Spleen (tissue), 7 donors: ENCODE data around the gene BMPR1A.

Experiments
- POLR2A ChIP-seq, 3 donors: fragments of 450-650 bp; IDR thresholded peaks; one replicate each; pipeline ENCODE4 v1.5.1; 2017; ENCODE audit warnings: antibody characterized with exemption in 3 of 3, mild to moderate bottlenecking in 1 of 3
- TF ChIP-seq, protein P1 (sequence below), 11 experiments: fragments of 200-600 bp in 7 of 11; fragments of 450-650 bp in 4 of 11; sonication (generic) in 4 of 11; IDR thresholded peaks in 8 of 11; conservative IDR thresholded peaks in 3 of 11; 1 replicate in 7 of 11; 2 replicates in 4 of 11; pipeline versions ENCODE4 v1.4.0 to v1.8.0; 2016 to 2021; ENCODE audit warnings: antibody characterized with exemption in 11 of 11, inconsistent platforms in 4 of 11, mild to moderate bottlenecking in 1 of 11
- donor health status: DM: no; HTN: no; CAD: no; lungs with moderate emphysema.
- donor health status: DM: no; HTN: no; CAD: no.
- donor health status: DM: no; HTN: no; CAD: no.

DNA sequence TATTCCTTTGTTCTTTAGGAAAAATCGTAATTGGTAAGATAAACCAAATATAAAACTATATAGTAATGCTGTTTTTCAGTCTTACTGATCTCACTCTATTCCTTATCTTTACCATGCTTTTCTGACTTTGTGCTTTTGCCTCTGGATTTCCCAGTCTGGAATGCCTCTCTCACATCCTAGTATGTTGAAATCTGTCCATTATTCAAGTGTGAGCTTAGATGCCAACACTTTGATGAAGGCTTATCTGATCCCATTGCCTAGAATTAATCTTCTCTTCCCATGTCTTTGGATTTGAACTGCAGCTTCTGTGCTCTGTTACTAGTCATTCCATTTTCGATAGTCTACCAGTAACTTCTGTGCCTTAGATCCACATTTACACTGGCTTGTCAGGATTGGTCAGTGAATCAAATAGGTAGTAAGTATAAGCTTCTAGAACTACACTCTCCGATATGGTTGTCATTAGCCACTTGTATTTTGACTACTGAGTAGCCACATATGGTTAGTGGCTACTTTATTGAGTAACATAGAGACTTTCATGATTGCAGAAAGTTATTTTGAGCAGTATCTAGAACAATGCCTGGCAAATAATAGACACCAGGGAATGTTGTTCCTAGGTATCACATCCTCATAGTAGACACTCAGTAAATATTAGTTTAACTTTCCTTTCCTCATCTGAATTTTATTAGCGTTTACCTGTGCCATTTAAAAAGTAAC is 92.9 kb downstream of the BMPR1A start:
- no peak for TF ChIP-seq POLR2A (IDR thresholded peaks at IDR 0.05)
- TF ChIP-seq, protein P1, sequence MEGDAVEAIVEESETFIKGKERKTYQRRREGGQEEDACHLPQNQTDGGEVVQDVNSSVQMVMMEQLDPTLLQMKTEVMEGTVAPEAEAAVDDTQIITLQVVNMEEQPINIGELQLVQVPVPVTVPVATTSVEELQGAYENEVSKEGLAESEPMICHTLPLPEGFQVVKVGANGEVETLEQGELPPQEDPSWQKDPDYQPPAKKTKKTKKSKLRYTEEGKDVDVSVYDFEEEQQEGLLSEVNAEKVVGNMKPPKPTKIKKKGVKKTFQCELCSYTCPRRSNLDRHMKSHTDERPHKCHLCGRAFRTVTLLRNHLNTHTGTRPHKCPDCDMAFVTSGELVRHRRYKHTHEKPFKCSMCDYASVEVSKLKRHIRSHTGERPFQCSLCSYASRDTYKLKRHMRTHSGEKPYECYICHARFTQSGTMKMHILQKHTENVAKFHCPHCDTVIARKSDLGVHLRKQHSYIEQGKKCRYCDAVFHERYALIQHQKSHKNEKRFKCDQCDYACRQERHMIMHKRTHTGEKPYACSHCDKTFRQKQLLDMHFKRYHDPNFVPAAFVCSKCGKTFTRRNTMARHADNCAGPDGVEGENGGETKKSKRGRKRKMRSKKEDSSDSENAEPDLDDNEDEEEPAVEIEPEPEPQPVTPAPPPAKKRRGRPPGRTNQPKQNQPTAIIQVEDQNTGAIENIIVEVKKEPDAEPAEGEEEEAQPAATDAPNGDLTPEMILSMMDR (IDR thresholded peaks at IDR 0.05 in 8 of 11, conservative IDR thresholded peaks at IDR 0.05 in 3 of 11) = no peak
